Calu3 (cell line): ENCODE results near the gene NPAS3. TPM values are rescaled to one million over a fixed set of nuclear protein-coding genes. Genes with fewer than 3 reads are reported as not detected.

Experiments
- BruUV-seq: library from RNA; stranded (reverse); fragments of 400-500 nt; replicated peaks from 2 replicates; lab custom pipeline; 2021; lab: Mats Ljungman, UMichigan
- CTCF ChIA-PET: fragments of 300-600 bp; sonication (Branson Sonifier 250); formaldehyde crosslinking; loops from one replicate; lab custom pipeline; 2022; ENCODE audit warnings: antibody characterized with exemption; lab: Charles Lee
- DNase-seq: peaks from one replicate; pipeline ENCODE4 v3.0.0; 2022
- H3K27ac Mint-ChIP-seq: one replicate; pipeline ENCODE4 v1.8.0; 2022; ENCODE audit warnings: mixed read lengths; ENCODE audit not compliant: unreplicated experiment
- H3K27me3 Mint-ChIP-seq: one replicate; pipeline ENCODE4 v1.8.0; 2022; ENCODE audit warnings: mixed read lengths; ENCODE audit not compliant: unreplicated experiment
- H3K36me3 Mint-ChIP-seq: one replicate; pipeline ENCODE4 v1.8.0; 2022; ENCODE audit warnings: mild to moderate bottlenecking, moderate library complexity, mixed read lengths; ENCODE audit not compliant: insufficient read depth, unreplicated experiment
- H3K4me1 Mint-ChIP-seq: one replicate; pipeline ENCODE4 v1.8.0; 2022; ENCODE audit warnings: mild to moderate bottlenecking, low read depth, mixed read lengths; ENCODE audit not compliant: unreplicated experiment
- H3K4me3 Mint-ChIP-seq: one replicate; pipeline ENCODE4 v1.8.0; 2022; ENCODE audit warnings: mild to moderate bottlenecking, low read depth, moderate library complexity, mixed read lengths; ENCODE audit not compliant: unreplicated experiment
- H3K9me3 Mint-ChIP-seq: one replicate; pipeline ENCODE4 v1.8.0; 2022; ENCODE audit warnings: low read depth, mixed read lengths; ENCODE audit not compliant: unreplicated experiment
- intact Hi-C: fragments of 100-400 bp; cut with micrococcal nuclease; formaldehyde crosslinking; loops from one replicate; pipeline ENCODE4 v1.10.0; 2022; ENCODE audit not compliant: unreplicated experiment
- total RNA-seq: library from RNA; stranded (reverse); gene quantifications from 2 replicates; pipeline ENCODE4 v1.2.3, GENCODE V29; 2022
- TF ChIP-seq, protein P1 (sequence below): fragments of 200-600 bp; IDR thresholded peaks from one replicate; pipeline ENCODE4 v1.8.0; 2022; ENCODE audit warnings: antibody characterized with exemption; ENCODE audit not compliant: unreplicated experiment

NPAS3 gene
- total RNA-seq, 1 experiment from 2014 or later, result not detected

DNA sequence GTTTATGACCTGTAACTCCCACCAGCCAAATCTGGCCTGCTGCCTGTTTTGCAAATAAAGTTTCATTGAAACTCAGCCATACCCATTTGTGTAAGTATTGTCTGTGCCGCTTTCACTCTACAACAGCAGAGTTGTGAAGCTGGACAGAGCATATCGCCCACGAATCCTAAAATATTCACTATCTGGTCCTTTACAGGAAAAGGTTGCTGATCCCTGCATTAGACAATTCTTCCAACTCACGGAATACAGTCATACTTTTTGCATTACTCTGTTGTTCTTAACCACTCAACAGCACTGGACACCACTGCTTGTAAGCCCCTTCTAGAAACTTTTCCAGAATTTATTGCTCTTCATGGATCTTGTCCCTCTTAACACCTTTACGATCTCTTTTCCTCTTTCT lies 576.8 kb downstream of the NPAS3 start:
- H3K27ac Mint-ChIP-seq, result no peak overlapping the region
- no TSS peak for BruUV-seq
- TF ChIP-seq, protein P1, sequence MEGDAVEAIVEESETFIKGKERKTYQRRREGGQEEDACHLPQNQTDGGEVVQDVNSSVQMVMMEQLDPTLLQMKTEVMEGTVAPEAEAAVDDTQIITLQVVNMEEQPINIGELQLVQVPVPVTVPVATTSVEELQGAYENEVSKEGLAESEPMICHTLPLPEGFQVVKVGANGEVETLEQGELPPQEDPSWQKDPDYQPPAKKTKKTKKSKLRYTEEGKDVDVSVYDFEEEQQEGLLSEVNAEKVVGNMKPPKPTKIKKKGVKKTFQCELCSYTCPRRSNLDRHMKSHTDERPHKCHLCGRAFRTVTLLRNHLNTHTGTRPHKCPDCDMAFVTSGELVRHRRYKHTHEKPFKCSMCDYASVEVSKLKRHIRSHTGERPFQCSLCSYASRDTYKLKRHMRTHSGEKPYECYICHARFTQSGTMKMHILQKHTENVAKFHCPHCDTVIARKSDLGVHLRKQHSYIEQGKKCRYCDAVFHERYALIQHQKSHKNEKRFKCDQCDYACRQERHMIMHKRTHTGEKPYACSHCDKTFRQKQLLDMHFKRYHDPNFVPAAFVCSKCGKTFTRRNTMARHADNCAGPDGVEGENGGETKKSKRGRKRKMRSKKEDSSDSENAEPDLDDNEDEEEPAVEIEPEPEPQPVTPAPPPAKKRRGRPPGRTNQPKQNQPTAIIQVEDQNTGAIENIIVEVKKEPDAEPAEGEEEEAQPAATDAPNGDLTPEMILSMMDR, result no peak
- H3K9me3 Mint-ChIP-seq, result no peaks in the 10 kb centered on the region
- H3K36me3 Mint-ChIP-seq, result no peaks in the 10 kb centered on the region
- no peaks in the 10 kb centered on the region for H3K27me3 Mint-ChIP-seq
- H3K4me3 Mint-ChIP-seq, result no peak overlapping the region
- intact Hi-C loops, result no loop called here
- DNase-seq, result no peak
- CTCF ChIA-PET, result no interaction called here
- no peaks in the 10 kb centered on the region for H3K4me1 Mint-ChIP-seq

DNA sequence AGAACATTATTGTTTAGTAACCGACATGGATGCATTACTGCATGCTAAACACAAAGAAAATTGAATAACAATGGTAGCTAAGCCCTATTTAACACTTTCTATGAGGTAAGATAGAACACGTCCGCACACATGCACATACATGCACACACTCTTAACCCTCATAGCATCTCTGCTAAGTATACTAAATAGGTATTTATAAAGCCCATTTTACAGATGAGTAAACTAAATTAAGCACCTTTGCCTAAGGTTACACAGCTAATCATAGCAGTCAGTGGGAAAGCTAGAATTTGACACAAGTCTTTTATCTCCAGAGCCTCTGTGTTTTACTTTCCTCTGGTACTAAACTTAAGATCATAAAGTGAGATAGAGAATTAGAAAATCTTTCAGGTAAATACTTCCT lies 577.2 kb downstream of the NPAS3 start:
- H3K4me3 Mint-ChIP-seq, result no peak overlapping the region
- no peak overlapping the region for H3K27ac Mint-ChIP-seq
- CTCF ChIA-PET, result no interaction called here
- no peaks in the 10 kb centered on the region for H3K4me1 Mint-ChIP-seq
- TF ChIP-seq, protein P1, result no peak
- H3K9me3 Mint-ChIP-seq, result no peaks in the 10 kb centered on the region
- intact Hi-C loops, result no loop called here
- no peaks in the 10 kb centered on the region for H3K27me3 Mint-ChIP-seq
- DNase-seq, result no peak
- no TSS peak for BruUV-seq
- no peaks in the 10 kb centered on the region for H3K36me3 Mint-ChIP-seq

DNA sequence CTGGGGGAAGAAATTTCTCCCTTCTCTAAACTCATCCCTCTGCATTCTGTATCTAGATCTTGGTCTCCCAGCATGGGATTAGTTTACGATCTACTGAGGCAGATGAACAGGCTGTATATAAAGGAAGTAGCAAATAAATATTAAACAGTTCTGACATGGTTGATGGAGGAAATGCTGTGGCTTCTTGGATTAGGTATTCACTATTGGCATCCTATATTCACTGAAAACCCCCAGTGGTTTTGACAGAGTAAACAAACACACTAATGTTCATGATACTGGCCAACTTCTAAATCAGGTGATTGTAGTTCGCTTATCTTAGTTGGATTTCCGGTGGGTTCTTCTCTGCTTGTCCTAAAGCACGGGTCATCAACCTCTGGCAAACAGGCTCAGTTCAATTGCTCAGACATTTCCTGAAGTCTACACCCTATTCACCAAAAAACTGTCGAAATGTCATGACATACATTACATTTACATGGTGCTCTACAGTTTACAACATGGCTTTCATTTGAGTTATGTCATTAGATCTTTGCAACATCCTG lies 578.3 kb downstream of the NPAS3 start:
- no peak overlapping the region for H3K4me3 Mint-ChIP-seq
- no peaks in the 10 kb centered on the region for H3K27me3 Mint-ChIP-seq
- TF ChIP-seq, protein P1, result no peak
- no peaks in the 10 kb centered on the region for H3K9me3 Mint-ChIP-seq
- BruUV-seq, result no TSS peak
- CTCF ChIA-PET, result no interaction called here
- H3K4me1 Mint-ChIP-seq, result no peaks in the 10 kb centered on the region
- intact Hi-C loops, result no loop called here
- H3K27ac Mint-ChIP-seq, result no peak overlapping the region
- H3K36me3 Mint-ChIP-seq, result no peaks in the 10 kb centered on the region
- no peak for DNase-seq

DNA sequence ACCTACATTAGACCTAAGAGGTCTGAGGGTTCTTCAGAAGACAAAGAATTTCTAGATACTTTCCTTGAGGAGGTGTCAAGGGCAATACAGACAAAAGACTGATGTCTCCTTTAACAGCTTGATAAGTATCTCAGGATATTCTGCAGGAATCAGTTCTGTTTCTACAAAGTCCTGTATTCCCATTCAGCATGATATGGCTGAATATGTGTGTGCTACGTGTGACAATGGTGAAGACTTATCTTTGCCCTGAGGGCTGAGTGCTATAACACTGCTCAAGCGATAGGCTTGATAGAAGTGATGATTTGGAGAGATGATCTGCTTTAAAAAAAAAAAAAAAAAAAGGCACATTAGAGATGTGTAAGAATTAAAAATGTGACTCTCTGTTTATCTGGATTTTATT lies 582.5 kb downstream of the NPAS3 start:
- Mint-ChIP-seq H3K4me1 (no peaks in the 10 kb centered on the region), H3K27ac (no peak overlapping the region), H3K9me3 (no peaks in the 10 kb centered on the region), H3K27me3 (peaks cover 22% of the 10 kb centered on the region), H3K36me3 (no peaks in the 10 kb centered on the region), H3K4me3 (no peak overlapping the region)
- DNase-seq, result no peak
- intact Hi-C loops, result no loop called here
- BruUV-seq, result no TSS peak
- CTCF ChIA-PET, result interaction anchor here (0.6 kb wide), 1 partner anchor 329 kb away, joined by 5 read pairs; no protein-coding TSS in a partner anchor
- TF ChIP-seq, protein P1, result no peak
